ENCODE measurements around the gene COL2A1.

COL2A1 gene

DNA sequence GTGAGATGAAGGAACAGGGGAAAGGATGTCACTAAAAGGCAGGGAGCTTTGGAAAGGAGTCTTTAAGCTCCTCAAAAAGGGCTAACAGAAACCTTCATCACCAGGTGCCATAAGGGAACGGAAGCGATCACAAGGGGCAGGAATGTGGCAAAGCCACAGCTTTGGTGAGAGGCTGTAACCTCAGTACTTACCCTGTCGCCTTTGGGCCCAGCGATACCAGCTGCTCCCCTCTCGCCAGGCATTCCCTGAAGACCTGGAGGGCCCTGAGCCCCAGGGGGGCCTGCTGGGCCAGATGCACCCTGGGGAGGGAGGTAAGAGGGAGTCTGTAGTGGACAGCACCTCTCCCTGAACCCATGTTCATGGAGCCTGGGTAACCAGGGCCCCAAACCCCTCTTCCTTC, 22.0 kb downstream of the COL2A1 start:
- Histone ChIP-seq H3K27ac (ENCODE audit: low read depth, low read length) (no peak overlapping the region), H3K4me1 (ENCODE audit: control insufficient read depth, insufficient read depth, low read length) (no peaks in the 10 kb centered on the region), H3K9ac (ENCODE audit: low read length) (no peak overlapping the region), H3K4me3 (ENCODE audit: low read length) (no peak overlapping the region), H3K36me3 (ENCODE audit: control insufficient read depth, insufficient read depth, low read length) (no peaks in the 10 kb centered on the region), H3K27me3 (ENCODE audit: control insufficient read depth, insufficient read depth, low read length) (no peaks in the 10 kb centered on the region)

DNA sequence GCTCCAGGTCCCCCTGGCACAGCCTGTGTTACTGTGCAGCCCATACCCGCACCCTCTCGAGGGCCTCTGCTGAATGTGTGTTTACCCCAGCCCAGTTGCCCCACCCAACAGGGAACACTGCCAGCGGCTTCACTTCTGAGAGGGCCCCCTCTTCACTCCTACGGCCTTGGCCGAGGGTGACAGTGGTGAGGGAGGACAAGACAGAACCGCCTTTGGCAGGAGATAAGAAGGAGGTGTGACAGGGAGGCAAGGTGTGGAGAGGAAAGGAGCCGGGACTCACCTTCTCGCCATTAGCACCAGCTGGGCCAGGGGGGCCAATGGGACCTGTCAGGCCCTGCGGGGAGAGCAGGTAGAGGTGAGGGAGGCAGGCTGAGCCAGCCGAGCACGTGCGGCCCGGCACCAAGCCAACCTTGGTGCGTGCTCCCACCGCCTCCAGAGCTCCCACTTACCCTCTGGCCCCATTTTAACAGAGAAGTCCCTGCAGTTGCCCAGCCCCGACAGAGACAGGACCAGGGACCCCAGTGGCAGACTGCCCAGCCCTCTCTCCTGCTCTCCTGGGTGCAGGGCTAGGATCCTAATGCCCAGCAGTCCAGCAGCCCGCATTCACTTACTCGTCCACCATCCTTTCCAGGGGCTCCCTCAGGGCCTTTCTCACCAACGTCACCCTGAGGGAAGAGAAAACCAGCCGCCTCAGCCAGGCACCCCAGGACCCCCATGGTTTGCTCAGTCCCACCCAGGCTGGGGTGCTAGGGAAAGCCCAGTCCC, 22.6 kb downstream of the COL2A1 start:
- H3K36me3 ChIP-seq (ENCODE audit: control insufficient read depth, insufficient read depth, low read length) = no peaks in the 10 kb centered on the region
- H3K4me3 ChIP-seq (ENCODE audit: low read length) = no peak overlapping the region
- H3K27ac ChIP-seq (ENCODE audit: low read depth, low read length) = no peak overlapping the region
- H3K9ac ChIP-seq (ENCODE audit: low read length) = no peak overlapping the region
- no peaks in the 10 kb centered on the region for H3K27me3 ChIP-seq (ENCODE audit: control insufficient read depth, insufficient read depth, low read length)
- H3K4me1 ChIP-seq (ENCODE audit: control insufficient read depth, insufficient read depth, low read length) = no peaks in the 10 kb centered on the region

DNA sequence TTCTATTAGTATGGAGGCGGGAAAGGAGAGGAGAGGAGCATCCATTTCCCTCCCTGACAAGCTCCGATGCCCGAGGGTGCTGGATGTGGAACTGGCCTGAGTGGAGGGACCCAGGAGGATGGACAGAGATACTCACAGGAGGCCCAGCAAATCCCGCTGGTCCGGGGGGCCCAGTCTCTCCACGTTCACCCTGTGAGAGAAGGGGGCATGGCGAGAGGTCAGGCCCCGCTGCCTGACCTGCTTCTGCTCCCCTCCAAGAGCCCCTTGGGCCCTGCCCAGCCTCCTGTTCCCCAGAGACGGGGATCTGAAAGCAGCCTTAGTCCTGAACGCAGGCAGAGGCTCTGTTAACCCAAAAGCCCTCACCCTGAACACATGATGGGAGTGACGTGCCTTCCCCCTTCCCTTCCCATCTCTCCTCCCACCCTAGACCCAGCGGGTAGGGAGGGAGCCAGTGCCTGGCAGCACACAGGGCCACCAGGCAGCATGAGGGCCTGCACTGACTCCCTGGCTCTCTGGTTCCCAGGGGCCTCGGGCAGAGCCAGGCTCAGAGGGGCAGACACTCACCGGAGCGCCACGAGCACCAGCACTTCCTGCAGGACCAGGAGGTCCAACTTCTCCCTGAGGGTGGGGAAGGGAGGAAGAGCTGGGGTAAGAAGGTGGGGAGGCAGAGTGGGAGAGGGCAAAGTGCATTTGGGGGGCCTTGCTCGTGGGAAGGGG, 23.3 kb downstream of the COL2A1 start:
- Histone ChIP-seq H3K27ac (ENCODE audit: low read depth, low read length) (no peak overlapping the region), H3K9ac (ENCODE audit: low read length) (no peak overlapping the region), H3K36me3 (ENCODE audit: control insufficient read depth, insufficient read depth, low read length) (no peaks in the 10 kb centered on the region)

DNA sequence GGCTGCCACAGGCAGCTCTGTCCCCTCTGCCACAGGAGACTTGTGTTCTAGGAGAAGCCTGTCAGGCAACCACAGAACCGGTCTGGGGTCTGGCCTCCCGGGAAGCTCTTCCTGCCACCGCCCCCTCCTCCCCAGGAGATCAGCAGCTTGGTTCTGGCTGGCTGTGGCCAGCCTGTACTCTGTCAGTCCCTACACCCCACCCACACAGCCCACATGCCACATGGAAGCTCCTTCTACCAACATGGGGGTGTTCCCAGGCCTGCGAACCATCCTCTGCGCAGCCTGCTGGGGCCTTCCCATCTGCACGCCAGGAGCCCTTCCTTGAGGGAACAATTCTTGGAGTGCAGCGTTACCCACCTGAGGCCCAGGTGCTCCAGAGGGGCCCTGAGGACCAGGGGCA, 24.1 kb downstream of the COL2A1 start:
- H3K27ac ChIP-seq (ENCODE audit: low read depth, low read length) = no peak overlapping the region
- no peaks in the 10 kb centered on the region for H3K36me3 ChIP-seq (ENCODE audit: control insufficient read depth, insufficient read depth, low read length)
- H3K4me1 ChIP-seq (ENCODE audit: control insufficient read depth, insufficient read depth, low read length) = no peaks in the 10 kb centered on the region
- H3K27me3 ChIP-seq (ENCODE audit: control insufficient read depth, insufficient read depth, low read length) = no peaks in the 10 kb centered on the region
- no peak overlapping the region for H3K9ac ChIP-seq (ENCODE audit: low read length)
- no peak overlapping the region for H3K4me3 ChIP-seq (ENCODE audit: low read length)

More for the DNA sequence above, 23.3 kb downstream of the COL2A1 start:
- Histone ChIP-seq H3K4me1 (ENCODE audit: control insufficient read depth, insufficient read depth, low read length) (no peaks in the 10 kb centered on the region), H3K4me3 (ENCODE audit: low read length) (no peak overlapping the region), H3K27me3 (ENCODE audit: control insufficient read depth, insufficient read depth, low read length) (no peaks in the 10 kb centered on the region)

DNA sequence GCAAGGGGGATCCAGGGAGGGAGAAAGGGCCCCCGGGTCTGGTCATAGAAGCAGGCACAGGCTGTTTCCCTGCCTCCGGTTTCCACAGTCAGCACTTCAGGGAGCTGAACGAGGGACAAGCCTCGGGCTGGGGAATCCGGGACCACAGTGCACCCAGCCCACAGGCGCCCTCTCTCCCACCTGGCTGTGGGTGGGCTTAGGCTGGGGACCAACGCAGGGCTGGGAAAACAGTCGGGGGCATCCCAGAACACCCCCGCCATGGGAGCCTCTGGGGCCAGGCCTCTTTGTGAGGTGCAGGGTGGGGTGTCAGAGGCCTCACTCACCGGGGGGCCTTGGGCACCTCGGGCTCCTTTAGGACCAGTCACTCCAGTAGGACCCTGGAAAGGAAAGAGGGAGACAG, 24.6 kb downstream of the COL2A1 start:
- H3K27ac ChIP-seq (ENCODE audit: low read depth, low read length) = no peak overlapping the region
- no peak overlapping the region for H3K4me3 ChIP-seq (ENCODE audit: low read length)
- no peaks in the 10 kb centered on the region for H3K4me1 ChIP-seq (ENCODE audit: control insufficient read depth, insufficient read depth, low read length)
- H3K36me3 ChIP-seq (ENCODE audit: control insufficient read depth, insufficient read depth, low read length) = no peaks in the 10 kb centered on the region
- no peak overlapping the region for H3K9ac ChIP-seq (ENCODE audit: low read length)
- H3K27me3 ChIP-seq (ENCODE audit: control insufficient read depth, insufficient read depth, low read length) = no peaks in the 10 kb centered on the region

DNA sequence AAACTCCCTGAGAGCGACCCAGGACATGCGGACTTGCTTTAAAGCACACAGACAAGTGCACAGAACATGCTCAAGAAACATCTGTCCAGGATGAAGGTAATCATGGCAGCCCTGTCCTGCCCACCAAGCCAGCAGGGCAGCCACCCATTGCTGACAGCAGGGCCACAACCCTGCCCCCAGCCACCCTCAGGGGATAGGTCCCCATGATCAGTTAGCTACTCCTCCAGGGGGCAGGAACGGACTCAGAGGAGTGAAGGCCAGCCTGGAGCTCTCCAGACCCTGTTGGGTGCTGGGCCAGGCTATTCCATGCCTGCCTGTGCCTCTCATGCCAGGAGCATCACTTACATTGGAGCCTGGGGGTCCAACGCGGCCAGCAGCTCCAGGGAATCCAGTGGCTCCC, 25.1 kb downstream of the COL2A1 start:
- Histone ChIP-seq H3K27ac (ENCODE audit: low read depth, low read length) (no peak overlapping the region), H3K9ac (ENCODE audit: low read length) (no peak overlapping the region), H3K36me3 (ENCODE audit: control insufficient read depth, insufficient read depth, low read length) (no peaks in the 10 kb centered on the region), H3K4me1 (ENCODE audit: control insufficient read depth, insufficient read depth, low read length) (no peaks in the 10 kb centered on the region), H3K4me3 (ENCODE audit: low read length) (no peak overlapping the region), H3K27me3 (ENCODE audit: control insufficient read depth, insufficient read depth, low read length) (no peaks in the 10 kb centered on the region)

DNA sequence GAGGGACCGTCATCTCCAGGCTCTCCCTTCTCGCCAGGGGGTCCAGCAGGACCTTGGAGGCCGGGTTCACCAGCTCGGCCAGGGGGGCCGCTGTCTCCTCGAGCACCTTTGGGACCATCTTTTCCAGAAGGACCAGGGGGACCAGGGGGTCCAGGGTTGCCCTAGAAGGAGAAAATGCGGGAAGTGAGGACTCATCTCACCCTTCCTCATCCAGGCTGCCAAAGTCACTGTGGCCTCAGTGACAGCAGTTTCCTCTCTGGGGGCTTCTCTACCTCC, 25.7 kb downstream of the COL2A1 start:
- Histone ChIP-seq H3K4me3 (ENCODE audit: low read length) (no peak overlapping the region), H3K9ac (ENCODE audit: low read length) (no peak overlapping the region), H3K27me3 (ENCODE audit: control insufficient read depth, insufficient read depth, low read length) (no peaks in the 10 kb centered on the region), H3K4me1 (ENCODE audit: control insufficient read depth, insufficient read depth, low read length) (no peaks in the 10 kb centered on the region), H3K36me3 (ENCODE audit: control insufficient read depth, insufficient read depth, low read length) (no peaks in the 10 kb centered on the region), H3K27ac (ENCODE audit: low read depth, low read length) (no peak overlapping the region)

DNA sequence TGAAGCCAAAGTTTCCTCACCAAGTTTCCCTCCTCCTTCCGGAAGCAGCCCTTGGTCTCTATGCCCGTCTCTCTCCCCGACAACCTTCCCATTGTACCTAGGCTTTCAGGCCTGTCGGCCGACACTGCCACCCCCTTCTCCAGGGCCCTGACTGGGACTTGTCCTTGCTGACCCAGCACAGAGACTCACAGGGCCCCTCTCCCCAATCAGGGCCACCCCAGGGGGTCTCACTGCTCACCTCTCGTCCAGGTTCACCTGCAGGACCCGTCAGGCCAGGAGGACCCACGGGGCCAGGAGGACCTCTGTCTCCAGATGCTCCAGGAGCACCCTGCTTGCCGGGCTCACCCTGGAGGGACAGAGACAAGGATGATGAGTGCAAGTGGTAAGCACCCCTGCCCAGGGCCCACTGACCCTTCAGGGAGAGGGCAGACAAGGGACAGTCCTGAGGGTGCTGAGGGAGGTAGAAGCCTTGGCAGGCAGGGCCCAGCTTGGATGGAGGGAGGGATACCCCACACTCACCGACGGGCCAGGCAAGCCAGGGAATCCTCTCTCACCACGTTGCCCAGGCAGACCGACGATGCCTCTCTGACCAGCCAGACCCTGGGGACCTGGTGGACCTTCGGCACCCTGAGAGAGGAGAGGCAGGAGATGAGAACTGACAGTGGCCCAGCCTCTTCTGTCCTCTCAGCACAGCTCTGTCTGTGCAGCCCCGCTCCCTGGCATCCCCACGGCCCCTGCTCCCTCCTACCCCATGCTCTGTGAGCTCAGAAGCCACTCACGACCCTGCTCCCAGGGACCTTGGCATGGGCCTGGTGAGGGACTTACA, 26.3 kb downstream of the COL2A1 start:
- Histone ChIP-seq H3K4me3 (ENCODE audit: low read length) (no peak overlapping the region), H3K9ac (ENCODE audit: low read length) (no peak overlapping the region), H3K36me3 (ENCODE audit: control insufficient read depth, insufficient read depth, low read length) (no peaks in the 10 kb centered on the region), H3K27ac (ENCODE audit: low read depth, low read length) (no peak overlapping the region), H3K4me1 (ENCODE audit: control insufficient read depth, insufficient read depth, low read length) (no peaks in the 10 kb centered on the region), H3K27me3 (ENCODE audit: control insufficient read depth, insufficient read depth, low read length) (no peaks in the 10 kb centered on the region)

DNA sequence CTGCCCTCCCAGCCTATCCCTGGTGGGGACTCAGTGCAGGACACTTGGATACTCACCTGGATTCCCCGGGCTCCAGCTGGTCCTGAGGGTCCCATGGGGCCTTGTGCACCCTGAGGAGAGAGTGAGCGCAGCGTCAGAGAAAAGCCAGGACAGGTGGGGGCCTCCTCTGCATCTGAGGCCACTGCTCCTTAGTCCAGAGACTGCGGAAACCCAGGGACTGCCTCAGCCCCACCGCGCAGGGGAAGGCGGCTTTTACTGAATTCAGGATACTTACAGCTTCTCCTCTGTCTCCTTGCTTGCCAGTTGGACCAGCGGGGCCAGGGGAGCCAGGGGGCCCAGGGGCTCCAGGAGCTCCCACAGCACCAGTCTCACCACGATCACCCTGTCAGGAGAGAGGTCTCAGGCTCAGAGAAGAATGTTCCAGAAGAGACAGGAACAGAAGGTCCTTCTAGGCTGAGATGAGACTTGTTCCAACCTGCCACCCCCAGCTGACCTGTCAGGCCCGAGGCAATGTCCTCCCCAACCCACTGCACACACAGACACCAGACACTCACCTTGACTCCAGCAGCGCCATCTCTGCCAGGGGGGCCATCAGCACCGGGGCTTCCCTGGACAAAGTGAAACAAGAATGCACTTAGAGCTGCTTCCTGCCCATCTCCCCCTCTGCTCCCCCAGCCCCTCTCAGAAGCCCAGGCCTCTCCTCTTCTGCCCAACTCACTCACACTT, 27.1 kb downstream of the COL2A1 start:
- H3K9ac ChIP-seq (ENCODE audit: low read length) = no peak overlapping the region
- no peaks in the 10 kb centered on the region for H3K36me3 ChIP-seq (ENCODE audit: control insufficient read depth, insufficient read depth, low read length)
- H3K27me3 ChIP-seq (ENCODE audit: control insufficient read depth, insufficient read depth, low read length) = no peaks in the 10 kb centered on the region
- no peak overlapping the region for H3K4me3 ChIP-seq (ENCODE audit: low read length)
- H3K4me1 ChIP-seq (ENCODE audit: control insufficient read depth, insufficient read depth, low read length) = no peaks in the 10 kb centered on the region
- H3K27ac ChIP-seq (ENCODE audit: low read depth, low read length) = no peak overlapping the region

DNA sequence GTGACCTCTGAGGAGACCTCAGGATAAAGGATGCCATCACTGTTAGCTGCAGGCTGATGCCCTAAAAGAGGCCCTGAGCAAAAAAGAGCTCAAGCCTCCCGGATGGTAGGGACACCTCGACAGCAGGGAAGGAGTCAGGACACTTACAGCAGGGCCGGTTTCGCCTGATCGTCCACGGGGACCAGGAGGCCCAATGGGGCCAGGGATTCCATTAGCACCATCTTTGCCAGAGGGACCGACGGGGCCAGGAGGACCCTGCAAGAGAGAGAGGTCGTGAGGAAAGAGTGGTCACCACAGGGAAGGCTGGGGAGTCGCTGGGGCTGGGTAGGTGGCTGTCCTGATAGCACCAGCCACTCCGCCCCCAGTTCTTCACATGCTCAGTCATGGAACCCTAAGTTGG, 28.5 kb downstream of the COL2A1 start:
- Histone ChIP-seq H3K27me3 (ENCODE audit: control insufficient read depth, insufficient read depth, low read length) (no peaks in the 10 kb centered on the region), H3K36me3 (ENCODE audit: control insufficient read depth, insufficient read depth, low read length) (no peaks in the 10 kb centered on the region), H3K4me1 (ENCODE audit: control insufficient read depth, insufficient read depth, low read length) (no peaks in the 10 kb centered on the region), H3K27ac (ENCODE audit: low read depth, low read length) (no peak overlapping the region), H3K9ac (ENCODE audit: low read length) (no peak overlapping the region), H3K4me3 (ENCODE audit: low read length) (no peak overlapping the region)

DNA sequence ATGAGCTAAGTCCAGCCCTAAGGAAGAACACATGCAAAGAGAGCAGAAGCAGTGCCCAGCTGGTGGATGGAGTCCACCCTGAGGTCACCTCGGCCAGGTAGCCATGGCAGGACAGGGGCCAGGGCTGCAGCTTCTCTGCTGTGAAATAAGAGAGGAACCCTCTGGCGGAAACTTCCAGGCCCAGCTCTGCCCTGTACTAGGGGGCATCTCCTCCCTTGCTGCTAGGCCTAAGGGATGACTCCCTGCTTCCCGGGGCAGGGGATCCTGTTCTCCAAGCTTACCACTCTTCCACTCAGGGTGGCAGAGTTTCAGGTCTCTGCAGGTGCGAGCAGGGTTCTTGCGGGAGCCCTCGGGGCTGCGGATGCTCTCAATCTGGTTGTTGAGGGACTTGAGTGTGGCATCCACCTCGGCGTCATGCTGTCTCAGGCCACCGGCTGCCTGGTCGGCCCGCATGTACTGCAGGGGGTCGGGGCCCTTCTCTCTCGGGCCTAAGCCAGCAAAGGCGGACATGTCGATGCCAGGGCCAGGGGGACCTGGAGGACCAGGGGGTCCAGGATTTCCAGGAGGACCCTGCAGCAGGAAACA, 29.1 kb downstream of the COL2A1 start:
- H3K36me3 ChIP-seq (ENCODE audit: control insufficient read depth, insufficient read depth, low read length) = no peaks in the 10 kb centered on the region
- no peak overlapping the region for H3K27ac ChIP-seq (ENCODE audit: low read depth, low read length)
- H3K4me3 ChIP-seq (ENCODE audit: low read length) = no peak overlapping the region
- H3K9ac ChIP-seq (ENCODE audit: low read length) = no peak overlapping the region
- H3K4me1 ChIP-seq (ENCODE audit: control insufficient read depth, insufficient read depth, low read length) = no peaks in the 10 kb centered on the region
- H3K27me3 ChIP-seq (ENCODE audit: control insufficient read depth, insufficient read depth, low read length) = no peaks in the 10 kb centered on the region

DNA sequence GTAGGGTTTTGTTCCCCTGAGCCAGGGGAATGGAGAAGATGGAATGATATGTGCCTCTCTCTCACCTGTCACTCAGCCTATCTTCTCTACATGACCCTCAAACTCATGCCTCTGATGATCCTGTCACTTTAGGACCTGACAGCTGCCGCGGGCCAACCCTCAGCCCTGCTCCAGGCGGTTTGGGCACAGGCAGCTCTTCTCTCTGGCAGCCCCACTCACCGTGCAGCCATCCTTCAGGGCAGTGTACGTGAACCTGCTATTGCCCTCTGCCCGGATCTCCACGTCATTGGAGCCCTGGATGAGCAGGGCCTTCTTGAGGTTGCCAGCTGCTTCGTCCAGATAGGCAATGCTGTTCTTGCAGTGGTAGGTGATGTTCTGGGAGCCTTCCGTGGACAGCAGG, 30.4 kb downstream of the COL2A1 start:
- Histone ChIP-seq H3K27me3 (ENCODE audit: control insufficient read depth, insufficient read depth, low read length) (no peaks in the 10 kb centered on the region), H3K4me1 (ENCODE audit: control insufficient read depth, insufficient read depth, low read length) (no peaks in the 10 kb centered on the region), H3K27ac (ENCODE audit: low read depth, low read length) (no peak overlapping the region), H3K36me3 (ENCODE audit: control insufficient read depth, insufficient read depth, low read length) (no peaks in the 10 kb centered on the region), H3K4me3 (ENCODE audit: low read length) (no peak overlapping the region), H3K9ac (ENCODE audit: low read length) (no peak overlapping the region)
